Measurements from ENCODE around the gene HMGCLL1.

Gene HMGCLL1

DNA sequence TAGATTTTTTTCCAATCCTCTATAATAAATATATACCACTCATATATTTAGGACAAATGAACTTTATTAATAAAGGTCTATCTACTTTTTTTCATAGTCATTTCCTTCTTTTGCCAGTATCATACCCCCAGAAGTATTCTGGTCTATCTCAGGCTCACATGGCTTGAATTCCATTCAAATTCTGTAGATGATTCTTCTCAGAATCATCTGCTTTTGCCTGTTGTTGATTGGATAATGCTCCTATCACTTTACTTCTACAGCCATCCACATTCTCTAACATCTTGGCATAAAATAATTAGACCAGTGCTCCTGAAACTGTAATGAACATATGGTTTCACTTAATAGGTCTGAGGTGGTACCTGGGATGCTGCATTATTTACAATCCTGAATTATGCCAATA lies 130.5 kb downstream of the HMGCLL1 start:
- no peak for FAIRE-seq

GRCh38 chr6:55447891-55448290 lies 131.1 kb downstream of the HMGCLL1 start:
- DNase-seq (ENCODE audit: extremely low spot score, insufficient read length, low read depth), result no peak
- no peak for FAIRE-seq

More for the DNA sequence above, 130.5 kb downstream of the HMGCLL1 start:
- DNase-seq (ENCODE audit: extremely low spot score, insufficient read length, low read depth), result no peak

DNA sequence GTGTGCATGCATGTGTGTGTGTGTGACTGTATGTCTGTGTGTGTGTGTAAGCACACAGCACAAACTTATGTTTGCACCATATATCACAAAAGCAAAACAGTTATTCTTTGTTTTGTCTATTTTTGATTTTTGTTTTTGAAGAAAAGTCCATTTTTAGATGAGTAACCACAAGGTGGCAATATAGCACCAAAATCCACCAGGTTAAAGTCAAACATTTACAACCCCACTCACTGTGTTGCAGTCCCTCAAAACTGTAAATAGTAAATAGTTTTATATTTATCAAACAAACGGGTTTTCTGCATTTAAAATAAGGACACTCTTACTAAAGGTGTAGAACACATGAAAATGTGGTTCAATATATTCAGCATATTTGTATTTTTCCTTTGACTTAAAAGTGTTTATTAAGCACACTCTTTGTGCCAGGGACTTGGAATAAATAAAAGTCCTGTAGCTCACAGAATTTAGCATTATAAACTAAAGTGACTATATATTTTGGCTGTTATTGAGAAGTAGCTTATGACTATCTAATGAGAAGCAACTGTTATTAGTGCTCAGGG lies 133.3 kb downstream of the HMGCLL1 start:
- DNase-seq (ENCODE audit: extremely low spot score, insufficient read length, low read depth), result no peak

GRCh38 chr6:55443238-55444134 lies 135.5 kb downstream of the HMGCLL1 start:
- DNase-seq (ENCODE audit: extremely low spot score, insufficient read length, low read depth), result no peak
- no peak for FAIRE-seq

More for the DNA sequence above, 133.3 kb downstream of the HMGCLL1 start:
- peak; percentile 60 for FAIRE-seq

DNA sequence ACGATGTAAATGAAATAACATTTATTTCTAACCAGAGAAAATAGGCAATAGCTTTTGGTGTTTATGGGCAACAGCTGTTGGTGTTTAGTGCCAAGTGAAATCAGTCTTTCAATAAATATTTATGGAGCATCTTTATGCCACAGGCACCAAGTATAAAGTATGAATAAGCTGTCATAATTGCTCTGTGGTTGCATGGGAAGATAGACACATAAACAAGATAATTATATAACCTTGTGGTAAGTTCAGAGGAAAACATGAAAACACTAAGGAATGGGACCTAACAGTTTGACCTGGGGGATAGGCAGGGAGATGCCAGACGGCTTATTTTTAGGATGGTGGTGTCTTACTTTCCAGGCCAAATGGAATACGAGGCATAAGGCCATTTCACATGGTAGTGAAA lies 140.8 kb downstream of the HMGCLL1 start:
- no peak for FAIRE-seq

DNA sequence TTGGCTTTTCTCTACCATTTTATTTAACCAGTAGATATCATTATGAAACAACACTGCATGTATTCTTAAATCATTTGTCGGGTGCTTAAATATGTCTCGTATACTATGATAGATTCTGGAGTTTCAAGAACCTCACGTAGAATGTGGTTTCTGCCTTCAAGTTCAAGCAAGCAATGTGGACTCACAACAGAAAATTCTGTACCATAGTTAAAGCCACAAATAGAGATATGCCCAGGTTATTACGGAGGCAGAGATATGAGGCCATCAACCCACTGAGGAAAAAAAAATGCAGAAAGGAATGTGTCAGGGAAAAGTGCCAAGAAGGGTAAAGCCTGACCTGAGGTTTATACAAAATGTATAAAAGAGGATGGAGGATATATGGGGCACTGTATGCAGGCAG lies 141.9 kb downstream of the HMGCLL1 start:
- FAIRE-seq, result no peak
- no peak for DNase-seq (ENCODE audit: extremely low spot score, insufficient read length, low read depth)

More for the DNA sequence above, 140.8 kb downstream of the HMGCLL1 start:
- DNase-seq (ENCODE audit: extremely low spot score, insufficient read length, low read depth), result no peak

- DNase-seq (ENCODE audit: extremely low spot score, insufficient read length, low read depth) (no peak), FAIRE-seq (no peak)
These were observed 145.4 kb downstream of the HMGCLL1 start for GRCh38 chr6:55433446-55434130.

DNA sequence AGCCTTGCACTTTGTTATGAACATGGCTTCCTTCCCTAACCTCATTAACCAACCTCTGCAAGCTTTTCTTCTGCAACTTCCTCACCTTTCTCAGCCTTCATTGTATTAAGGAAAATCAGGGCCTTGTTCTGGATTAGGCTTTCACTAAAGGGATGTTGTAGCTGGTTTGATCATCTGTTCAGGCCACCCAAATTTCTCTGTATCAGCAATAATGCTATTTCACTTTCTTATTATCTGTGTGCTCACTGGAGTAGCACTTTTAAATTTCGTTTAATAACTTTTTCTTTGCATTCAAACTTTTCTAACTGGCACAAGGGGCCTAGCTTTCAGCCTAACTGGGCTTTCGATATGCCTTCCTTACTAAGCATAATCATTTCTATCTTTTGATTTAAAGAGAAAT lies 155.1 kb downstream of the HMGCLL1 start:
- FAIRE-seq (no peak), DNase-seq (ENCODE audit: extremely low spot score, insufficient read length, low read depth) (no peak)

GRCh38 chr6:55410674-55411073 lies 168.3 kb downstream of the HMGCLL1 start:
- no peak for FAIRE-seq
- no peak for DNase-seq (ENCODE audit: extremely low spot score, insufficient read length, low read depth)

GRCh38 chr6:55405474-55406235 lies 173.3 kb downstream of the HMGCLL1 start:
- FAIRE-seq, result no peak

GRCh38 chr6:55399351-55399750 lies 179.6 kb downstream of the HMGCLL1 start:
- no peak for DNase-seq (ENCODE audit: extremely low spot score, insufficient read length, low read depth)
- no peak for FAIRE-seq

More at GRCh38 chr6:55405474-55406235, 173.3 kb downstream of the HMGCLL1 start:
- DNase-seq (ENCODE audit: extremely low spot score, insufficient read length, low read depth), result no peak

DNA sequence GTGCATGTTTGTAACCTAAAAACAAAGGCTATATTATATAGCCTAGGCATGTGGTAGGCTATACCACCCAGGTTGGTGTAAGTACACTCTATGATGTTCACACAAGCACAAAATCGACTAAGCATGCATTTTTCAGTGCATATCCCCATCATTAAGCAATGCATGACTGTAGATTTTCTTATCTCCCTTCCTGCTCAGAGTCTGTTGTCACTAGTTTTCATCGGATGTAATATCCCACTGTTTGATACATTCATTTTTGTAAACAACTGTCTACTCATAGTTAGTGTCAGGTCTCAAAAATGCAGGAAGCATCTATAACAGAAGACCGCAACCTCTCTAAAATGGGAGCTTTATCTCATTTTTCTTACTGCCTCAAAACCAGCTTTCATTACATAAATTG lies 181.0 kb downstream of the HMGCLL1 start:
- no peak for FAIRE-seq
- DNase-seq (ENCODE audit: extremely low spot score, insufficient read length, low read depth), result no peak

GRCh38 chr6:55395871-55396270 lies 183.1 kb downstream of the HMGCLL1 start:
- no peak for DNase-seq (ENCODE audit: extremely low spot score, insufficient read length, low read depth)
- no peak for FAIRE-seq

DNA sequence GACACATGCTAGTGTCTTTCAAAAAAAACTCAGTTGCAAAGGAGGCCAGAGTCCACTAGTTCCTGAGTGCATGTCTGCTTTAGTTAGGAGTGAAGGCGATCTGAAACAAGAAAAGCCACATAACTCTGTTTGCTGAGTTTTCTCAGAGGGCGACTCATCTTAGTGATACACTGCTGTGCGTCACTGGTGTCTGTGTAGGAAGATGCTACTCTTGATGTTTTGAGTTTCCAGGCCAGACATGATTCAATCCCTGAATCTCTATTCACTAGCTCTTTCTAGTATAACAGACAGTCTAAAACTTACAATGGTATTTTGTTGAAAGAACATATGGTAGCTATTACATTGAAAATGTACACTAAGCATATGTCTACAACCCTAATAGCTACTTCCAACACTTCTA lies 190.8 kb downstream of the HMGCLL1 start:
- FAIRE-seq, result no peak

More for the DNA sequence above, 190.8 kb downstream of the HMGCLL1 start:
- no peak for DNase-seq (ENCODE audit: extremely low spot score, insufficient read length, low read depth)

Measured in GM18507 (cell line).